GM20431 (cell line): ENCODE results near the gene UBE2G2.

ENCODE experiments used
- in situ Hi-C: fragments of 300-500 bp; cut with MseI, MboI; formaldehyde crosslinking; loops from one replicate; pipeline ENCODE4 v1.15.0; 2020; ENCODE audit warnings: low sequenced_read_pairs; ENCODE audit not compliant: unreplicated experiment

Gene UBE2G2

DNA sequence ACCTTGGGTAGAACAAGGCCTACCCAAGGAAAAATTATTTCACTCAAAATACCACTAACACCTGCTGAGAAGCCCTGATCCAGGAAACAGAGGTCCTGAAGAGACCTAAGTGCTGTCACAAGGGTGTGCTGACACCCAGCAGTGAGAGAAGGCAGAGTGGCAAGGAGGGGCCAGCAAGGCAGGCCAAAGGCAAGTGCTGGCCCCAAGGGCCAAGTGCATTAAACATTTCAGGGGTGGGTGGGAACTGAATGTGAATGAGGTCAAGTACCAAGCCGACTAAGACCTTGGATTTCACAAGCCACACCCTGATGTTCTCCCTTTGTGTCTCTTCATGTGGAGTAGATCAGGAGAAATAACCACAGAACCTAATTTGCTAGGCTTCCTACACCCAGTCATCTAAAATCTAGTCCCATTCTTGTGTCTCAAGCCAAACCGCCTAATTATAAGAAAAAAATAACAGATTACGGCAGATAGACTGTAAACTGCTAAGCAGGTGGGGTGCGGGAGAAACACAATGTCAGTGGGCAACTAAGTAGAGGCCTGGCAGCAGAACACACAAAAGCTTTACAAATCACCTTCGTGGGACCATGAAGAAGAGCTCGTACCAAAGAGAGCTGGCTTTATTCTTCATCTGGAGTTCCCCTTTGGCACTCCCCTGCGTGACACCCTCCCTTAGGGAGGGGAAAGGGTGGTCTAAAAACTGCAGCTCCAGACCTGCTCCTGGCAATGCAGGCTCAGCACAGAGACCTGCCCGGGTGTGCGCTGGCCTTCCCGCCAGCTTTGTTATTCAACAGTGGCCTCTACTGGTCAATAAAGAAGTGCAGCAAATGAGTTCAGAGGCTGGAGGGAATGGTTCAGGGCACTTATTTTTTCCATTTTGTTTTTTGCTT lies 8.7 kb downstream of the UBE2G2 start:
- in situ Hi-C loops: loop anchor here (10.0 kb wide), 1 partner anchor 278 kb away; no protein-coding TSS in a partner anchor

- in situ Hi-C loops: loop anchor here (10.0 kb wide), 1 partner anchor 277 kb away; no protein-coding TSS in a partner anchor
Observed at GRCh38 chr21:44791993-44792392, 9.6 kb downstream of the UBE2G2 start.

DNA sequence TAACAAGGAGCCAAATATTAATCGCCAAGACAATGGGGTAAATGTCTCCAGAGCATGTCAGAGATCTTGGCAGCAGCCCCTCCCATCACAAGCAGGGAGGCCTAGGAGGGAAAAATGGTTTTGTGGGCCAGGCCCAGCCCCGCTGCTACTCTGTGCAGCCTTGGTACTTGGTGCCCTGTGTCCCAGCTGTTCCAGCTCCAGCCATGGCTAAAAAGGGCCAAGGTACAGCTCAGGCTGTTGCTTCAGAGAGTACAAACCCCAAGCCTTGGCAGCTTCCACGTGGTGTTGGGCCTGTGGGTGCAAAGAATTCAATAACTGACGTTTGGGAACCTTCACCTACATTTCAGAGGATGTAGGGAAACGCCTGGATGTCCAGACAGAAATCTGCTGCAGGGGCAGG lies 10.4 kb downstream of the UBE2G2 start:
- in situ Hi-C loops: loop anchor here (10.0 kb wide), 1 partner anchor 276 kb away; no protein-coding TSS in a partner anchor

- in situ Hi-C loops: loop anchor here (10.0 kb wide), 1 partner anchor 276 kb away; no protein-coding TSS in a partner anchor
Observed at GRCh38 chr21:44790368-44790767, 11.3 kb downstream of the UBE2G2 start.

- in situ Hi-C loops: loop anchor here (10.0 kb wide), 1 partner anchor 275 kb away; no protein-coding TSS in a partner anchor
Observed at GRCh38 chr21:44789880-44790279, 11.7 kb downstream of the UBE2G2 start.

DNA sequence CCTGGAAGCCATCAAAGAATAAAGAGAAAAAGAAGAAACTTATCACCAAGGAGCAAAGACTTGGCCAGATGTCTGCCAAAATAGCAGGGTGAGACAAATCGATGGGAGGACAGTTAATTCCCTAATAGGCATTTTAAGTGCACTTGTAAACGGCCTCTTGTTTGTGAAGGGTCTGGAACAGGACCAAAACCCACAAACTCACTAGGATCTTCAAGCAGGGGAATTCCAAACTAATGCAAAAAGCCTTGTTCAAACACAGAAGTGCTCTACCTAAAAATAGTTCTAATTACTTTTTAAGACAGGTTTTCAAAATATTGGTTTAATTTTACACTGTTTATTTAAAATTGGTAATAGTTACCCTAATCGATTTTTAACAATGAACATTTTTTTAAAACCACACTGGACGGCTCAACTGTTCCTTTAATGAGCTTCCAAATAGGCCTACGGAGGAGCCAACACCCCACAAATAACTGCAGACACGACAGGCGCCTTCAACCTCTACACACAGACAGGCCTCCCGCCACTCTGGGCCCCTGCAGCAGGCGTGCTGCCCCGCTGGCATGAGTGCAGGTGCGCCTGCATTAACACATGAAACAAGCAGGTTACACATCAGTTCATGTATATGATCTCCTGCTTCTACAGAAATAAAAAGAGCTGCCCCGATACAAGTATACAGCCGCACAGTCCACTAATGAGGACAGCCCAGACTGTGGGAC lies 15.8 kb downstream of the UBE2G2 start:
- in situ Hi-C loops: no loop called here

DNA sequence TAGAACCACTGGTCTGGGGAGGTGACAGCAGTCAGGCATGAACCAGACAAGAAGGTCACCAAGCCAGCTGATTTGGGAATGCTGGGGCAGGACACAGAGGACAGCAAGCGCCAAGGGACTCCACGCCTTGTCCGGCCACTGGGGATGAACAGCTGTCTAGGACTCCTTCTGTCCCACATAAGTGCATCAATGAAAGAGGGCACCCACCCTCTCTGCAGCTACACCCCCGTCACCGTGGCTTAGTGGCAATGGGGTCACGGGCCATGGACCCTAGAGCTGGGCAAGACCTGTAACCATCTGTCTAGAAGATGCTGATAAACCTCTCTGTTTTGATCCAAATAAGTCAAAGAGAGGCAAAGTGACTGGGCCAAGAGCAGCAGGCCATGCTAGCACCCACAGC lies 16.8 kb downstream of the UBE2G2 start:
- in situ Hi-C loops: no loop called here

- in situ Hi-C loops: no loop called here
Observed at GRCh38 chr21:44783020-44783696, 18.5 kb downstream of the UBE2G2 start.

GRCh38 chr21:44780767-44781459 lies 20.7 kb downstream of the UBE2G2 start:
- in situ Hi-C loops: no loop called here

- in situ Hi-C loops: no loop called here
Observed at GRCh38 chr21:44780137-44780502, 21.5 kb downstream of the UBE2G2 start.

DNA sequence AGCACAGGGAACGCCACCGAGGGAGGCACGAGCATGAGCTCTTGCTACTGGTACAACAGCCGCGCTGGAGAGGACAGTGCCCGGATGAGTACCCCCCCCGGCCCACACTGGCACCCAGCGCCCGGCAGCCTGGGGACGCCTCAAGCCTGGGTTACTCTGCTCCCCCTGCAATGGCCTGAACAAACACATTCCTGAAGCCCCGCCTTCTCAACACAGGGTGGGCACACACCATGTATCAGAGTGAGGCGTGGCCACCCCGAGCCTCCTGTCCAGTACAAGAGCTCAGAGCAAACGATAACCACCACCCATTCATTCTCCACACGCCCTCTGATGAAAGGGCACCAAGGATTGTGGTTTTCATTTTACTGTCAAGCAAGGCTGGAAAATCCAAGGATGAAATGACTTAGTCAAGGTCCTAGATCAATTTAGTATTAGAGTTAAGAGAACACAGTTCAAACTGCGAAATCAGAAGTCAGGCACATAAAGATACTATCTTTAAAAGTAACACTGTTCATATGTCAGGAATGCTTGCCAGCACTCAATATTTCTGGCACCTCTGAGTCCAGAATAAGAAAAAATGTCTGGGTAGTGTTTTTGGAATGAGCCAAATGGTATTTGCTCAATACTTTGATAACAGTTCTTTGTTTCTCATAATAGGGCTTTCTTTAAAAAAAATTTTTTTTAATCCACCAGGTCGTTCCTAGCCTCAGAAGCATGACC lies 22.0 kb downstream of the UBE2G2 start:
- in situ Hi-C loops: no loop called here

DNA sequence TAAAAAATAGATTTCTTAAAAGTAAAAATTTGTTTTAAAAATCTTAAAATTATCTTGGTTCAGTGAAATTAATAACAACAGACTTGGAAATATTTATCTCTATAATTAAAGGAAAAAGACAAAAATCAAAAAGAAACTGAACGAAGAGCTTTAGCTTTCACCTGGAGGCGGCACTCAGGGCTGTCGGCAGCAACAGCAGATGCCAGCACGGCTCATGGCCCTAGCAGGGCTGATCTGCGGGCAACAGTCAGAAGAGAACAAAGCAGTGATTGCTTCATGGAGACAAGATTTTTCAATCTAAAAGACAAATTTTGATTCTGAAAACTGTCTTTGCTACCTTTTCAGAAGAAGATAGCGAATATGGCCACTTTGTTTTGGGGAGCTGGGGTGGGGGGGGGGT lies 22.6 kb downstream of the UBE2G2 start:
- in situ Hi-C loops: no loop called here

- in situ Hi-C loops: no loop called here
Observed at GRCh38 chr21:44778499-44778911, 23.1 kb downstream of the UBE2G2 start.

- in situ Hi-C loops: no loop called here
Observed at GRCh38 chr21:44778094-44778493, 23.5 kb downstream of the UBE2G2 start.

DNA sequence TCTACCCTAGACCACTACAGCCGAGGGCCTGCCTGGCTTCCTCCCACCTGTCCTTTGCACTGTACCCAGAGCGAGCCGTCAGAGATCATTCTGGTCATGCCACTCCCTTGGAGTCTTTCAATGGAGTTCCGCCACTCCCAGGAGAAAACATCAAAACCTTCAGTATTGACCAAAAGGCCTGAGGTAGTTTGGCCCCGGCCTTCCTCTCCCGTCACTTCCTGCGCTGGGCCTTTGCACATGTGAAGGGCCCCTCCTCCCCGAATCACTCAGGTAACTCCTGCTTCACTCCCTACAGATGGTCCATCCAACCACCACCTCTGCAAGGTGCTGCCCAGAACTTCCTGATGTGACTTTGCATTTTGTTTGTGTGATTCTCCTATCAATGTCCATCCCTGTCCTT lies 26.6 kb downstream of the UBE2G2 start:
- in situ Hi-C loops: no loop called here

GRCh38 chr21:44773291-44773932 lies 28.2 kb downstream of the UBE2G2 start:
- in situ Hi-C loops: no loop called here

- in situ Hi-C loops: no loop called here
Observed at GRCh38 chr21:44771896-44772525, 29.6 kb downstream of the UBE2G2 start.
